GM12865 (cell line): ENCODE measurements around the gene WLS.

Source experiments
- DNase-seq: peaks from one replicate; pipeline ENCODE4 v3.0.0; 2010; ENCODE audit warnings: low read depth
- H3K4me3 ChIP-seq: 2 replicates; pipeline ENCODE4 v1.5.1; 2011; ENCODE audit warnings: mild to moderate bottlenecking, low read depth, low read length, control low read depth
- TF ChIP-seq, protein P1 (sequence below): IDR thresholded peaks from 2 replicates; pipeline ENCODE4 v1.5.1; 2011; ENCODE audit warnings: low read length, control low read depth, low read depth, inconsistent platforms; ENCODE audit not compliant: insufficient read depth; ENCODE audit errors: missing control alignments

WLS gene

DNA sequence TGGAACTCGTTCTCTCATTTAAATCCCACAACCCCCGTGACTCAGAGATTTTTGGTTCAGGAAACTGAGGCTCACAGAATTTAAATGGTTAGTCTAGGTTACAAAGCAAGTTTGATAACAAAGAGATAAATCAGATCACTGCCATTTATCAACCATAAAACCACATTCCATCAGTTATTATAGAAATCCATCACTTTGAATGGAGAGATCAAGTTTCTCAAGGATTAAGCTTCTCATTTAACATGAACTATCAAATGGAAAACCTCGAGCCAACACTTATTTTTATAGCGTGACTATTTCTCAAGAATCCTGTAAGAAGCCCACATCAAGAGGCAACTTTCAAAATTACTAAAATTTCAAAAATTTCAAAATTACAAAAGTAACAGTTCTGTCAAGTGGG lies 11.9 kb downstream of the WLS start:
- no peak for DNase-seq
- H3K4me3 ChIP-seq: no peak overlapping the region
- TF ChIP-seq, protein P1, sequence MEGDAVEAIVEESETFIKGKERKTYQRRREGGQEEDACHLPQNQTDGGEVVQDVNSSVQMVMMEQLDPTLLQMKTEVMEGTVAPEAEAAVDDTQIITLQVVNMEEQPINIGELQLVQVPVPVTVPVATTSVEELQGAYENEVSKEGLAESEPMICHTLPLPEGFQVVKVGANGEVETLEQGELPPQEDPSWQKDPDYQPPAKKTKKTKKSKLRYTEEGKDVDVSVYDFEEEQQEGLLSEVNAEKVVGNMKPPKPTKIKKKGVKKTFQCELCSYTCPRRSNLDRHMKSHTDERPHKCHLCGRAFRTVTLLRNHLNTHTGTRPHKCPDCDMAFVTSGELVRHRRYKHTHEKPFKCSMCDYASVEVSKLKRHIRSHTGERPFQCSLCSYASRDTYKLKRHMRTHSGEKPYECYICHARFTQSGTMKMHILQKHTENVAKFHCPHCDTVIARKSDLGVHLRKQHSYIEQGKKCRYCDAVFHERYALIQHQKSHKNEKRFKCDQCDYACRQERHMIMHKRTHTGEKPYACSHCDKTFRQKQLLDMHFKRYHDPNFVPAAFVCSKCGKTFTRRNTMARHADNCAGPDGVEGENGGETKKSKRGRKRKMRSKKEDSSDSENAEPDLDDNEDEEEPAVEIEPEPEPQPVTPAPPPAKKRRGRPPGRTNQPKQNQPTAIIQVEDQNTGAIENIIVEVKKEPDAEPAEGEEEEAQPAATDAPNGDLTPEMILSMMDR: no peak

DNA sequence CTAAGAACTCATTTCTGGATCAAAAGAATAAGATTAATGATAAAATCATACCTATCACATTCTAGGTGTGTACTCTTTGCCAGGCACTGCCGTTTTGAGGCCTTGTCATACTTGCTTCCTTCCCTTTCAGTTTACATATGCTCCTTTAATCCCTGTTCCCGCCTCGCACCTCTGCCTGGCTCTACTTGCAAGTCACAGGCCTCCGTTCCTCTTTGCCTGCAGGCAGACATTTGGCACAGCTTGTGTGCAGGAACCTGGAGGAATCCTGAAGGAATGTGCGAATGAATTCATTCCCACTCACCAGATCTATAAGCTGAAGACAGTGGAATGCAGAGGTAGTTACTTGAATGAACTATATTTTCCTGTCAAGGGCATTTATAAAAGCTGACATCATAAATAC lies 13.8 kb downstream of the WLS start:
- TF ChIP-seq, protein P1: no peak
- DNase-seq: no peak
- no peak overlapping the region for H3K4me3 ChIP-seq

DNA sequence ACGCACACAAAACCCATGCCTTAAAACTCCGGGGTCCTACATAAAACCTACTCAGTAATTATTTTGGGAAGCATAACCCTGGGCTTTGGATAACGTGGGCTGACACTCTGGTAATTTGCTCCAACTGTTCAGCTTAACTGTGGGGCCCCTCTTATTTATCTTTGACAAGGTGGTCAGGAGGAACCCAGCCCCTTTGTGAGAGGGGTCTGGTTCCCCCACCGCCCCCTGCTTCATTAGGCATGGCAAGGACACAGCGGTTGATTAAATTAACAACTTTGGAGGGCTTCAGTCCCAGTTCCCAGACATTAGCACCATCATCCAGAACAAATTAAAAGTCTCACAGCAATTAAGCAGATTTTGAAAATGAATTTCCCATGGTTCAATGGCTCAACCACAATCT lies 14.7 kb downstream of the WLS start:
- DNase-seq: no peak
- H3K4me3 ChIP-seq: no peak overlapping the region
- TF ChIP-seq, protein P1: no peak

DNA sequence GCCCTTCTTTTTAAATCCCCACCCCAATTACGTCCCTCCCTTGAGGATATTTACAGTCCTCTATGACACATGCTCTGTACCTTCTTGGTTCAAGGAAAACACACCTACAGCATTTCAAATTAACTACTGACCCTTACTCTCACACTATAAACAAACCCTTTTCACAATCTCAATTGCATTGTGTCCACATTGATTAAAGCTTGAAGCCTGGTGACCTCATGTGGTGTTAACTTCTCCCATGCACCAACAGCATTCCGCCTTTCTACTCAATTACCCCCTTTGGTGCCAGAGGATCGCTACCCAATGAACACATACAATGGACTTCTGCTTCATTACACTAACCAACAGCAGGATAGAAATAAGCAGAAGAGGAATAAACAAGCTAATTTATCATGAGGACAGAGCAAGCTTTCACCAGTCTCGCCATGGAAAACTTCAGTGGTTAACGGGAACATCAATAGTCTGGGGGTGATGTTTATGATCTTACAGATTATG lies 15.2 kb downstream of the WLS start:
- no peak overlapping the region for H3K4me3 ChIP-seq
- TF ChIP-seq, protein P1: no peak
- no peak for DNase-seq

DNA sequence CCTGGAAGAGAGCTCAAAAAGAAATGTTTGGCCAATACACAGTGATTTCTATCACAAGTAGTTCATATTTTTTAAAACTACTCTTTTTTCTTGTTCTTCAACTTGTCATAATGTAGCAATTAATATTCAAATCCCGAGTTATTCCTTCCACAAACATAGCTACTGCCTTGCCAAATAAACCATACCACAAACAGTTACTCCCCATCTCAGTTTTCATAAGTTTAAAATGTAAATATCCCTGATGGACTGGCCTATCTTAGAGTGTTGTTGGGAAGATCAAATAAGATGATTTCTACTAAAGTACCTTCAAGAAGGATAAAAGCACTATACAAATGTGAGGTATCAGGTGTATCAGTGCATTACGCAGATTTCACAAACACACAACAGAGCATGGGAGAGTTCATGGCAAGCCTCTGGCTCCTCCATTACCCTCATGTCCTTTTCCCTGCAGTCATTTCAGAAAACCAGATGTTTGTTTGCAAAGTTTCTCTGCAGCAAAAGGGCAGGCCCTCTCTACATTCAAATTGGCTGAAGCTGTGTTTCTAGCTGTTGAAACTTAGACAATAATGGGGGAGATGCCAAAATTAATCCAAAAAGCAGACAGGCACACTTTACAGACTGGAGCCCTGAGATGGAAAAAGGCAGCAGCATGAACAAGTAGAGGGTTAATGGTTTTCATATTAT lies 16.1 kb downstream of the WLS start:
- DNase-seq: no peak
- TF ChIP-seq, protein P1: no peak
- no peak overlapping the region for H3K4me3 ChIP-seq

DNA sequence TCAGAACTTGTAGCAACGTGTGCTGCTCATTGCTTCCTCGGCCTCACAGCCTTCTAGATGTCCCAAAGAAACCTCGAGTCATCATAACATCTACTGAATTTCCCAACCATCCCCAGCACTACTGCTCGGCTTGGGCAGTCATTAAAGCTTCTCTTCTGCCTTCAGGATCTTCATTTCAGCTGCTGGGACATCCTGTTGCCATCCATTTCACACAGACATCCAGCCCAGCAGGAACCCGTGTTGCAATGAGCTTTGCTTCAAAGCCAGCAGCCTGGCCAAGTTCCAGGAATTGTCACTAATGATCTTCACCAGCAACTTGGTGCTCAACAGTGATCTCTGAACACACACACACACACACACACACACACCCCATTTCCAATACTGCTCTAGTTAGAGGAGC lies 18.5 kb downstream of the WLS start:
- TF ChIP-seq, protein P1: no peak
- no peak overlapping the region for H3K4me3 ChIP-seq
- no peak for DNase-seq
